GM23338 (cell line): ENCODE measurements around the gene ANKRA2. TPM values are rescaled to one million over a fixed set of nuclear protein-coding genes. Genes with fewer than 3 reads are reported as not detected.

Experiments used
- ATAC-seq: fragments of 200-7000 bp; cut with Tn5 transposase; 3 replicates; pipeline ENCODE4 v1.9.1; 2020
- DNase-seq: peaks from one replicate; pipeline ENCODE4 v3.0.0-alpha.2; 2015; ENCODE audit warnings: low spot score
- H2AFZ ChIP-seq: fragments of 200-600 bp; sonication (generic); 2 replicates; pipeline ENCODE4 v1.8.0; 2016; ENCODE audit warnings: antibody characterized with exemption, mild to moderate bottlenecking, moderate library complexity
- H3F3A ChIP-seq: fragments of 200-600 bp; sonication (generic); replicated peaks from 2 replicates; pipeline ENCODE4 v1.8.0; 2017; ENCODE audit warnings: antibody characterized with exemption, mixed run types, low read depth
- H3K27ac ChIP-seq: fragments of 200-600 bp; sonication (generic); 2 replicates; pipeline ENCODE4 v1.6.1; 2016; ENCODE audit warnings: low read depth
- H3K27me3 ChIP-seq: fragments of 200-600 bp; sonication (generic); 2 replicates; pipeline ENCODE4 v1.8.0; 2016; ENCODE audit warnings: mild to moderate bottlenecking, mixed run types, moderate library complexity; ENCODE audit not compliant: insufficient read depth
- H3K36me3 ChIP-seq: fragments of 200-600 bp; sonication (generic); 2 replicates; pipeline ENCODE4 v1.8.0; 2016; ENCODE audit warnings: mild to moderate bottlenecking; ENCODE audit not compliant: insufficient read depth
- H3K4me1 ChIP-seq: fragments of 200-600 bp; sonication (generic); 2 replicates; pipeline ENCODE4 v1.8.0; 2016; ENCODE audit warnings: mild to moderate bottlenecking, moderate library complexity; ENCODE audit not compliant: insufficient read depth
- H3K4me2 ChIP-seq: fragments of 200-600 bp; sonication (generic); 2 replicates; pipeline ENCODE4 v1.7.1; 2017; ENCODE audit warnings: mixed run types
- H3K4me3 ChIP-seq: fragments of 200-600 bp; sonication (generic); 2 replicates; pipeline ENCODE4 v1.6.1; 2016; ENCODE audit warnings: mixed run types
- H3K79me2 ChIP-seq: fragments of 200-600 bp; sonication (generic); replicated peaks from 2 replicates; pipeline ENCODE4 v1.8.0; 2017; ENCODE audit warnings: mild to moderate bottlenecking; ENCODE audit not compliant: insufficient read depth
- H3K9me2 ChIP-seq: fragments of 200-600 bp; sonication (generic); 2 replicates; pipeline ENCODE4 v1.8.0; 2017; ENCODE audit not compliant: insufficient read depth
- H4K20me1 ChIP-seq: fragments of 200-600 bp; sonication (generic); replicated peaks from 2 replicates; pipeline ENCODE4 v1.8.0; 2017; ENCODE audit warnings: mild to moderate bottlenecking; ENCODE audit not compliant: insufficient read depth
- H3K27ac Mint-ChIP-seq: 2 replicates; pipeline ENCODE4 v1.8.0; 2020; ENCODE audit warnings: inconsistent platforms, mild to moderate bottlenecking, moderate library complexity, mixed read lengths
- H3K27me3 Mint-ChIP-seq: 3 replicates; pipeline ENCODE4 v1.8.0; 2022; ENCODE audit warnings: low read depth, mild to moderate bottlenecking, moderate library complexity, mixed read lengths, inconsistent platforms; ENCODE audit not compliant: insufficient read depth, poor library complexity
- H3K36me3 Mint-ChIP-seq: 3 replicates; pipeline ENCODE4 v1.8.0; 2021; ENCODE audit warnings: low read depth, mild to moderate bottlenecking, inconsistent platforms, moderate library complexity, mixed read lengths
- H3K4me1 Mint-ChIP-seq: 3 replicates; pipeline ENCODE4 v1.8.0; 2020; ENCODE audit warnings: mild to moderate bottlenecking, inconsistent platforms, mixed read lengths
- H3K4me3 Mint-ChIP-seq: 3 replicates; pipeline ENCODE4 v1.8.0; 2021; ENCODE audit warnings: moderate library complexity, mild to moderate bottlenecking, inconsistent platforms, mixed read lengths
- H3K9me3 Mint-ChIP-seq: 3 replicates; pipeline ENCODE4 v1.8.0; 2020; ENCODE audit warnings: moderate library complexity, mild to moderate bottlenecking, inconsistent platforms, mixed read lengths
- CREB1 ChIP-seq: fragments of 250-450 bp; sonication (Bioruptor Pico); IDR thresholded peaks from 2 replicates; pipeline ENCODE4 v1.5.0; 2020; ENCODE audit warnings: low read depth, mild to moderate bottlenecking, moderate library complexity
- ETS1 ChIP-seq: IDR thresholded peaks from 2 replicates; pipeline ENCODE4 v1.6.1; 2016; ENCODE audit warnings: antibody characterized with exemption
- EZH2 ChIP-seq: fragments of 200-600 bp; sonication (generic); IDR thresholded peaks from one replicate; pipeline ENCODE4 v1.8.0; 2017; ENCODE audit warnings: antibody characterized with exemption, mild to moderate bottlenecking, low read depth; ENCODE audit not compliant: unreplicated experiment
- EZH2phosphoT487 ChIP-seq: fragments of 200-600 bp; sonication (generic); IDR thresholded peaks from one replicate; pipeline ENCODE4 v1.8.1; 2018; ENCODE audit warnings: antibody characterized with exemption; ENCODE audit not compliant: unreplicated experiment
- JUNB ChIP-seq: IDR thresholded peaks from one replicate; pipeline ENCODE4 v1.6.1; 2016; ENCODE audit warnings: antibody characterized with exemption; ENCODE audit not compliant: unreplicated experiment
- NANOG ChIP-seq: IDR thresholded peaks from 2 replicates; pipeline ENCODE4 v1.6.1; 2016; ENCODE audit warnings: antibody characterized with exemption, borderline replicate concordance
- POLR2AphosphoS5 ChIP-seq: IDR thresholded peaks from 2 replicates; pipeline ENCODE4 v1.6.1; 2016; ENCODE audit warnings: antibody characterized with exemption, low read depth
- ZNF114 ChIP-seq: fragments of 250-450 bp; sonication (Bioruptor Pico); IDR thresholded peaks from 2 replicates; pipeline ENCODE4 v1.5.0; 2020; ENCODE audit warnings: mild to moderate bottlenecking, moderate library complexity
- ZNF331 ChIP-seq: fragments of 250-450 bp; sonication (Bioruptor Pico); IDR thresholded peaks from 2 replicates; pipeline ENCODE4 v1.5.0; 2020; ENCODE audit warnings: low read depth, mild to moderate bottlenecking, moderate library complexity
- ZNF462 ChIP-seq: fragments of 250-450 bp; sonication (Bioruptor Pico); IDR thresholded peaks from 2 replicates; pipeline ENCODE4 v1.5.0; 2020; ENCODE audit warnings: mild to moderate bottlenecking, moderate library complexity
- polyA plus RNA-seq: library from polyadenylated mRNA; unstranded; fragments of >200 nt; fragmentation: Nextera tagmentation; extraction: Ambion mirVana; gene quantifications from 2 replicates; pipeline ENCODE4 v1.2.1, GENCODE V29; 2016
- total RNA-seq: library from RNA; depleted of rRNA; stranded (reverse); fragments of >200 nt; shearing (Covaris generic); gene quantifications from 2 replicates; pipeline ENCODE4 v1.2.3, GENCODE V29; 2014

Gene ANKRA2
- total and polyA plus RNA-seq, 2 experiments from 2014 or later = 13.1 to 15.3 TPM

- ATAC-seq (no peak), DNase-seq (no peak)
- no peaks in the 10 kb centered on the region for H4K20me1 ChIP-seq
- H3F3A ChIP-seq = no peaks in the 10 kb centered on the region
- TF ChIP-seq JUNB (no peak), ETS1 (no peak), EZH2phosphoT487 (no peak), EZH2 (no peak)
- no peaks in the 10 kb centered on the region for H3K36me3 ChIP-seq
- H3K9me3 Mint-ChIP-seq = no peaks in the 10 kb centered on the region
- no peaks in the 10 kb centered on the region for H3K79me2 ChIP-seq
- H3K27me3 ChIP-seq = no peaks in the 10 kb centered on the region
- H3K27me3 Mint-ChIP-seq = peaks cover 7% of the 10 kb centered on the region
- no peak overlapping the region for H3K4me3 Mint-ChIP-seq
- H3K4me1 ChIP-seq = no peaks in the 10 kb centered on the region
- no peaks in the 10 kb centered on the region for H3K36me3 Mint-ChIP-seq
- H3K9me2 ChIP-seq = peaks cover 4% of the 10 kb centered on the region; the same call in 1 of the 2 replicates
- H3K4me3 ChIP-seq = no peak overlapping the region
- 0 out of 2 replicates have a peak overlapping the region, but pooled peaks have one; percentile 11 for H2AFZ ChIP-seq
- peaks cover 4% of the 10 kb centered on the region; the same call in 2 of the 3 replicates for H3K4me1 Mint-ChIP-seq
- no peak overlapping the region for H3K27ac ChIP-seq
- no peak overlapping the region for H3K4me2 ChIP-seq
- H3K27ac Mint-ChIP-seq = no peak overlapping the region
Observed at GRCh38 chr5:73545403-73545779, 20.0 kb downstream of the ANKRA2 start.

GRCh38 chr5:73544429-73545402, 20.7 kb downstream of the ANKRA2 start:
- H3K36me3 ChIP-seq = no peaks in the 10 kb centered on the region
- peaks cover 4% of the 10 kb centered on the region; the same call in 2 of the 3 replicates for H3K4me1 Mint-ChIP-seq
- H3K4me2 ChIP-seq = no peak overlapping the region
- H3K27me3 Mint-ChIP-seq = peaks cover 7% of the 10 kb centered on the region
- H3K27ac Mint-ChIP-seq = no peak overlapping the region
- no peak for ATAC-seq
- no peaks in the 10 kb centered on the region for H4K20me1 ChIP-seq
- H3K4me3 Mint-ChIP-seq = no peak overlapping the region
- H3K4me3 ChIP-seq = no peak overlapping the region
- no peaks in the 10 kb centered on the region for H3K9me3 Mint-ChIP-seq
- no peaks in the 10 kb centered on the region for H3F3A ChIP-seq
- no peaks in the 10 kb centered on the region for H3K36me3 Mint-ChIP-seq
- no peak for DNase-seq
- H3K79me2 ChIP-seq = no peaks in the 10 kb centered on the region
- H3K9me2 ChIP-seq = peaks cover 4% of the 10 kb centered on the region; the same call in 1 of the 2 replicates
- H2AFZ ChIP-seq = peak overlapping the region; percentile 74; the same call in 1 of the 2 replicates
- no peaks in the 10 kb centered on the region for H3K4me1 ChIP-seq
- no peaks in the 10 kb centered on the region for H3K27me3 ChIP-seq
- H3K27ac ChIP-seq = no peak overlapping the region
- TF ChIP-seq ZNF462 (CRISPR knock-in tag) (no peak), EZH2phosphoT487 (no peak), JUNB (no peak), EZH2 (no peak), ETS1 (no peak), NANOG (no peak), ZNF114 (CRISPR knock-in tag) (no peak), CREB1 (no peak), POLR2AphosphoS5 (no peak), ZNF331 (CRISPR knock-in tag) (no peak)
